ENCODE results near the gene PCSK7. TPM values are rescaled to one million over a fixed set of nuclear protein-coding genes. Genes with fewer than 3 reads are reported as not detected.

The PCSK7 gene
- total RNA-seq, 4 donors from 2014 or later: 14.5 to 19.9 (median 16.4) TPM

GRCh38 chr11:117157507-117157906 is 74.4 kb downstream of the PCSK7 start:
- Histone ChIP-seq H3K36me3 (peaks cover 0 to 36% of the 10 kb centered on the region in 2 donors), H3K4me1 (peaks cover 7 to 11% of the 10 kb centered on the region in 2 donors), H3K9me3 (no peaks in the 10 kb centered on the region), H3K27ac (no peak overlapping the region), H3K4me3 (no peak overlapping the region), H3K27me3 (no peaks in the 10 kb centered on the region)
- intact Hi-C loops (cut with DNase I; ENCODE audit: low total_unique reads): no loop called here
- in situ Hi-C loops (cut with MboI; ENCODE audit: low sequenced_read_pairs in 4 of 4): no loop called here
- no peak for ATAC-seq
- TF ChIP-seq POLR2A (IDR thresholded peaks at IDR 0.05): no peak
- no peak for TF ChIP-seq CTCF (IDR thresholded peaks at IDR 0.05 in 4 of 5, conservative IDR thresholded peaks at IDR 0.05 in 1 of 5)
- DNase-seq: no peak

GRCh38 chr11:117154468-117154867 is 77.4 kb downstream of the PCSK7 start:
- no peak overlapping the region for H3K27ac ChIP-seq
- no peaks in the 10 kb centered on the region for H3K27me3 ChIP-seq
- no peaks in the 10 kb centered on the region for H3K9me3 ChIP-seq
- ATAC-seq (no peak), DNase-seq (no peak)
- in situ Hi-C loops (cut with MboI; ENCODE audit: low sequenced_read_pairs in 4 of 4) (no loop called here), intact Hi-C loops (cut with DNase I; ENCODE audit: low total_unique reads) (no loop called here)
- no peak overlapping the region for H3K4me3 ChIP-seq
- peaks cover 0 to 6% of the 10 kb centered on the region in 2 donors for H3K36me3 ChIP-seq
- H3K4me1 ChIP-seq: peaks cover 9 to 13% of the 10 kb centered on the region in 2 donors
- TF ChIP-seq POLR2A (IDR thresholded peaks at IDR 0.05) (no peak), CTCF (IDR thresholded peaks at IDR 0.05 in 4 of 5, conservative IDR thresholded peaks at IDR 0.05 in 1 of 5) (no peak)

Other genes with a start within 250 kb of the PCSK7 start
- gene SIK3, start 133.6 kb downstream of the PCSK7 start, total RNA-seq: 10 to 100 TPM; 34.4 to 42.4 (median 37.2) TPM
- 10 to 100 TPM; 25.8 to 52.3 (median 35.2) TPM for gene PAFAH1B2, start 87.8 kb downstream of the PCSK7 start, total RNA-seq
- 10 to 100 TPM; 14.3 to 33.9 (median 17.7) TPM for gene SIDT2, start 53.3 kb downstream of the PCSK7 start, total RNA-seq
- 100 to 1,000 TPM in 3 of 4 donors, 10 to 100 TPM in 1; 27.4 to 191 (median 124) TPM for gene TAGLN, start 32.7 kb downstream of the PCSK7 start, total RNA-seq
- 10 to 100 TPM; 17.1 to 22.7 (median 19.9) TPM for gene RNF214, start 598 bp upstream of the PCSK7 start, total RNA-seq
- gene BACE1-AS, start 59.3 kb upstream of the PCSK7 start, total RNA-seq: 10 to 100 TPM; 10.5 to 13.2 (median 12.5) TPM
- 10 to 100 TPM in 2 of 4 donors, 1 to 10 TPM in 2; 3.6 to 18.2 (median 11.1) TPM for gene BACE1, start 84.2 kb upstream of the PCSK7 start, total RNA-seq
- 1 to 10 TPM; 3.4 to 9.2 (median 5.8) TPM for gene CEP164, start 95.8 kb upstream of the PCSK7 start, total RNA-seq